NCI-H2227 treated with DMSO at 0.1 percent for 48 hours (cell line): ENCODE results near the gene ALKBH2.
"Not testable (repeated sequence)": the region's sequence is repeated elsewhere in the genome, so short reads cannot be mapped to it uniquely, and the experiment has no call there.

Experiments
- DNase-seq: peaks from one replicate; lab custom pipeline; 2025; lab: John Stamatoyannopoulos, UW

Gene ALKBH2

DNA sequence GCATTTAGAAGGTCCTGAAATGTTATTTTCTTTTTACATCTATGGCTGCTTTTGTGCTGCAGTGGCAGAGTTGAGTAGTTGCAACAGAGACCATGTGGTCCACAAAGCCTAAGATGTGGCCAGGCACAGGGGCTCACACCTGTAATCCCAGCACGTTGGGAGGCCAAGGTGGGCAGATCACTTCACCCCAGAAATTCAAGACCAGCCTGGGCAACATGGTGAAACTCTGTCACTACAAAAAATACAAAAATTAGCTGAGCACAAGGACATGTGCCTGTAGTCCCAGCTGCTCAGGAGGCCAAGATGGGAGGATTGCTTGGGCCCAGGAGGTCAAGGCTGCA lies 27.4 kb downstream of the ALKBH2 start:
- DNase-seq, result no peak

GRCh38 chr12:109065154-109065852 lies 28.0 kb downstream of the ALKBH2 start:
- DNase-seq, result no peak

DNA sequence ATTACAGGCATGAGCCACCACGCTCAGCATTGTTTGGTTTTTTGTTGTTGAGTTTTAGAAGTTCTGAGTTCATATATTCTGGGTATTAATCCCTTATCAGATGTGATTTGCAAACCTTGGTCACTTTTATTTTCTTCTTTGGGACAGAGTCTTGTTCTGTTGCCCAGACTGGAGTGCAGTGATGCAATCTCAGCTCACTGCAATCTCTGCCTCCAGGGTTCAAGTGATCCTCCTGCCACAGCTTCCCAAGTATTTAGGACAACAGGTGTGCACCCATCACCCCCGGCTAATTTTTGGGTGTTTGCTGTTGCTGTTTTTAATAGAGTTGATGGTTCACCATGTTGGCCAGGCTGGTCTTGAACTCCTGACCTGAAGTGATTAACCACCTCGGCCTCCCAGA lies 29.1 kb downstream of the ALKBH2 start:
- DNase-seq, result no peak

- no peak for DNase-seq
Measured at GRCh38 chr12:109058773-109059172, 34.5 kb downstream of the ALKBH2 start.

DNA sequence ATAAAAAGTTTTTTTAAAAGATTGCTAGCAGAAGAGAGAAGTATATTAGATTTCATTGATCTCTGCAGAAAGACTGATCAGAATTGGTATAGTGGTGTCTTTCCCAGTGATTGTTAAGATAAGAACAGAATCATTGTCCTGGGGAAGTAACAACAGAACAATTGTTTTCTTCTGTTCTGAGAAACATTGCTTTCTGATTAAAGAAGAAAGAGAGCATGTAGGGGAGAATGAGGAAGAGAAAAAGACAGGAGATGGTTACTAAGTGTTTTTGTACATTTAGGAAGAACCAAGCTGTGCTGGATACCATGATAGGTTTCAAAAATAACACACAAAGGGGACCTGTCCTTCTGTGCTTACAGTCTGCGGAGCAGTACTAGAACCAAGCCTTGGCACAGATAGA lies 35.9 kb downstream of the ALKBH2 start:
- DNase-seq, result no peak

DNA sequence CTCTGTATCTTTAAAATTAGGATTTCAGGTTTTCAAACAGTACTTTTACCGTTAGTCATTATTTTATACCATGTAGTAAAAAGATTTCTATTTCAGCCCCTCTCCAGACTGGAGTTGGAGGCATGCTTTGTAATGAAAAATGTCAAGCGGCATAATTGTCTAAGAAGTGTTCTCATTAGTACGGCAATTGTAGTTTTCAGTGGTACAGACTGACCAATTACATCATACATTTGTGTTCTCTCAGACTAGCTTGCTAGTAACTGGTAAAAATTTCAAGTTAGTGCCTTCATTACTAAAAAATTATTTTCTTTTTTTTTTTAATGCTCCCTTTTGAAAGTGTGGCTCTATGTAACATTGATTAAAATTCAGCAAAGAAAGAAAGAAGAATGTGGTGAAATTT lies 36.4 kb downstream of the ALKBH2 start:
- no peak for DNase-seq

DNA sequence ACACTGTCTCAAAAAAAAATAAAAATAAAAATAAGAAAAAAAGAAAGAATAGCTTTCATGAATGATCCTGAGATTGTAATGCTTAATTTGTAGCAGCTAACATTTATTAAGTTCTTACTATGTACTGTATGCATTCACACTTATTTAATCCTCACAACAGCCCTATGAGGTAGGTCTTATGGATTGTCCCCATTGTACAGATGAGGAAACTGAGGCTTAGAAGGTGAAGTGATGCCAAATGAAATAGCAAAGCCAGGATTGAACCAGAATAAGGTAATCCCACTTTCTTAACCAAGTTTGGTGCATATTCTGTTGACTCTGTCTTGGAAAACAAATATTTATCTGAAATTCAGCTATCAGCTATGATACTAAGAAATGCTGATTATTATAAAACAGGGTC lies 38.8 kb downstream of the ALKBH2 start:
- DNase-seq, result no peak

GRCh38 chr12:109054124-109054513 lies 39.2 kb downstream of the ALKBH2 start:
- not testable (repeated sequence) for DNase-seq

GRCh38 chr12:109053382-109054123 lies 39.7 kb downstream of the ALKBH2 start:
- DNase-seq, result no peak

DNA sequence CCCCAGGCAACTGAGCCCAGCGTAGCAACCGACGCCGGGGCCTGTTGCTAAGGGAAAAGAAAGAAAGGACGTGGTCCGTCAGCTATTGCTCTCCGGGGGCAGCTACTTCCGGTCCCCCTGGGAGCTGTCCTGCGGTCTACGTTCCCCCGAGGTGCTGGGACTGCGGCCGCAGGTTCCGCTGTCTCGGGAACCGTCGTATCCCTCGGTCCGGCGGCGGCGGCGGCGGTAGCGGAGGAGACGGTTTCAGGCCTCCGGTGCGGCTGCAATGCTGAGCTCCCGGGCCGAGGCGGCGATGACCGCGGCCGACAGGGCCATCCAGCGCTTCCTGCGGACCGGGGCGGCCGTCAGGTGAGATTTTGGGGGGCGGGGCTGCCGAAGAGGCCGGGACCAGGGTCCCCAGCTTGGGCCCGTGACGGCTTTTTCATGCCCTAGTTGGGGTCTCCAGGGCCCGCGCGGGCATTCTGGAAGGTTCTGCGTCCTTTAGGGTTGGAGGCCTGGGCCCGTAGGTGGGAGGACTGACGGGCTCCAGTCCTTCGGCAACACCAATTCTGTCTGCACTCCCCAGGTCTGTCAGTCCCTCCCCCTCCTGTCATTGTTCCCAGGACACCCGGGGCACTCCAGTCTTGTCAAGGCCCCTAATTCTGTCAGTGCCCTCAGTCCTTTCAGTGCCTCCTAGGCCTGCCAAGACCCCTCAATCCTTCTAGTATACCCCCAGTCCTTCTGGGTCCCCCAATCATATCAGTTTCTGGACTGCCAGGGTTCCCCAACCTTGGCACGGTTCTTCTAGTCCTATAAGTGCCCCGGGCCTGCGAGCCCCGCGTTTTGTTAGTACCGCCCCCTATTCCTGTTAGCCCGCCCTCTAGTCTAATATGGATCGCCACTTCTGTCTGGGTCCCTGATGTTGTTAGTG lies 40.6 kb downstream of the ALKBH2 start, which contains the start of gene USP30:
Gene USP30 (plus strand): TSS at position 163 of the 910 bp plus-strand sequence. CDS start 103 bp downstream, at position 266.
- peak; percentile 83 for DNase-seq

GRCh38 chr12:109052097-109052413 lies 41.2 kb downstream of the ALKBH2 start:
- DNase-seq, result no peak

DNA sequence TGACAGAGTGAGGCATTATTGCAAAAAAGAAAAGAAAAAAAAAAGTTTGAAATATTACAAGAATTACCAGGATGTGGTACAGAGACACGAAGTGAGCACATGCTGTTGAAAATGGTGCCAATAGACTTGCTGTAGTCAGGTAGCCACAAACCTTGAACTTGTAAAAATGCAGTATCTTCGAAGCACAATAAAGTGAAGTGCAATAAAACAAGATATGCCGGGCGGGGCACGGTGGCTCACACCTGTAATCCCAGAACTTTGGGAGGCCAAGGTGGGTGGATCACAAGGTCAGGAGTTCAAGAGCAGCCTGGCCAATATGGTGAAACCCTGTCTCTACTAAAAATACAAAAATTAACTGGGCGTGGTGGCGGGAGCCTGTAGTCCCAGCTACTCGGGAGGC lies 43.5 kb downstream of the ALKBH2 start:
- not testable (repeated sequence) for DNase-seq

DNA sequence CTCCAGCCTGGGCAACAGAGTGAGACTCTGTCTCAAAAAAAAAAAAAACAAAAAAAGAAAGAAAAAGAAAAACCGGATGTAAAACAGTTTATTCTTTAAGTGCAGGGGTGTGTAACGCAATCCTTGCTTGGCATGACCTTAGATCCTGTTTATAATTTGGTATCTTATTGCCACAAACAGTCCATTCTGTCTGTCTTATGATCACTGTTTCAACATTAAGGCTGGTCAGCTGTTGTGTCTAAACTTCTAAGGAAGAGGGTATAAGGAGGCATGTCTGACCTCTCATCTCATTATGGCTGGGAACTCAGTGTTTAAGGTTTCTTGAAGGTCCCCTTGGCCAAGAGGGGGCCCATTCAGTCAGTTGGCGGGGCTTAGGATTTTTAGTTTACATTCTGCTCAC lies 44.6 kb downstream of the ALKBH2 start:
- DNase-seq, result not testable (repeated sequence)

DNA sequence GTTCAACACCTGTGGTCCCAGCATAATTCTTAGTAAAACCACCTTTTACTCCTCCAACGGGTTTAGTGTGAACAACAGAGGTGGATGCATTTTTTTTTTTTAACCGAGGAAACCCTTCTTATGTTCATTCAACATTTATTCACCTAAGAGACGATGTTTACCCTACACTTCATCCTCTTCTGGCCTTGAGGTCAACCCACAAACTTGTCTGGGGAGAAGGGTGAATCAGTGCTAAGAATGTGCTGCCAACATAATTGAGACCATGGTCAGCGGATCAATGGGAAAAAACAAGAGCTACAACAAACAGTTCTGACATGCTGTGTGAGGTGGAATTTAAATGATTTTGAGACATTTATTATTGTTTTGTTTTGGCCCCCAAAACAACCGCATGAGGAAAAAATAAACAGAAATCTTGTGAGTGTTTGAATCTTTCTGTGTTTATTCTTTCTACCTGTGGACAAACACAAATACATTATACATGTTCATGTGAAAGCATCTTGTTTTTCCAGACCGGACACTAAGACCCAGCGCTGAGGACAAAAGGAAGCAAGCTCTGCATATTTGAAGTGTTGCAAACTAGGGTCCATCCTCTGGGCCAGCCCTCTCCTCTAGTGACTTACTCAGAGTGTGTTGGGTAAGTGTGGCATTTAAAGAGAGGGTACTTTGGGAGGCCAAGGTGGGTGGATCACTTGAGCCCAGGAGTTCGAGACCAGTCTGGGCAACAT lies 46.0 kb downstream of the ALKBH2 start:
- no peak for DNase-seq

GRCh38 chr12:109044241-109044640 lies 49.0 kb downstream of the ALKBH2 start:
- DNase-seq, result no peak
